GM21360 (cell line): ENCODE results near the gene GYS1.

Experiments used
- ATAC-seq: cut with Tn5 transposase; IDR thresholded peaks from one replicate; pipeline ENCODE4 v1.9.1; 2021; ENCODE audit warnings: mild to moderate bottlenecking, moderate library complexity; ENCODE audit not compliant: unreplicated experiment

GYS1 gene

DNA sequence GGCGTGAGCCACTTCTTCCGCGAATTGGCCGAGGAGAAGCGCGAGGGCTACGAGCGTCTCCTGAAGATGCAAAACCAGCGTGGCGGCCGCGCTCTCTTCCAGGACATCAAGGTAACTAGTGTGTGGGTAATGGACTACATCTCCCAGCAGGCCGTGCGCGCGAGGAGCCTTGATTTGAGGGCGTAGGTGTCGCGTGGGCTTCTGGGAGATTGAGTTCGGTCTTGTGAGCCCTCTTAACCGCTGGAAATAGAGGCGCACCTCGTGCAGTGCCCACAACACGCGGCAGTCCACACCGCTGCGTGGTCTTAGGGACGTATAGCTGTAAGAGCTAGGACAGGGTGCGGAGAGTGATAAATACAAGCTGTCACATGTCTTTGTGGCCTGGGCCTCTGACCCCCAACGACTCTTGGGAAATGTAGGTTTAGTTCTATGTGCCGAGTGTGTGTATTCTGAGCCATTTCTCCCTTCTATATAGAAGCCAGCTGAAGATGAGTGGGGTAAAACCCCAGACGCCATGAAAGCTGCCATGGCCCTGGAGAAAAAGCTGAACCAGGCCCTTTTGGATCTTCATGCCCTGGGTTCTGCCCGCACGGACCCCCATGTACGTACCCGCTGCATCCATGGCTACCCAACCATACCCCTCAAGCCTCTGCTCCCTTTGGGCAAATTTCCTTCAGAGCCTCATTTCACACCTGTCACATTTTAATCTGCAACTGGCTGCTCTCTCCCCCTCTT lies 27.1 kb downstream of the GYS1 start:
- ATAC-seq, result peak; percentile 9

DNA sequence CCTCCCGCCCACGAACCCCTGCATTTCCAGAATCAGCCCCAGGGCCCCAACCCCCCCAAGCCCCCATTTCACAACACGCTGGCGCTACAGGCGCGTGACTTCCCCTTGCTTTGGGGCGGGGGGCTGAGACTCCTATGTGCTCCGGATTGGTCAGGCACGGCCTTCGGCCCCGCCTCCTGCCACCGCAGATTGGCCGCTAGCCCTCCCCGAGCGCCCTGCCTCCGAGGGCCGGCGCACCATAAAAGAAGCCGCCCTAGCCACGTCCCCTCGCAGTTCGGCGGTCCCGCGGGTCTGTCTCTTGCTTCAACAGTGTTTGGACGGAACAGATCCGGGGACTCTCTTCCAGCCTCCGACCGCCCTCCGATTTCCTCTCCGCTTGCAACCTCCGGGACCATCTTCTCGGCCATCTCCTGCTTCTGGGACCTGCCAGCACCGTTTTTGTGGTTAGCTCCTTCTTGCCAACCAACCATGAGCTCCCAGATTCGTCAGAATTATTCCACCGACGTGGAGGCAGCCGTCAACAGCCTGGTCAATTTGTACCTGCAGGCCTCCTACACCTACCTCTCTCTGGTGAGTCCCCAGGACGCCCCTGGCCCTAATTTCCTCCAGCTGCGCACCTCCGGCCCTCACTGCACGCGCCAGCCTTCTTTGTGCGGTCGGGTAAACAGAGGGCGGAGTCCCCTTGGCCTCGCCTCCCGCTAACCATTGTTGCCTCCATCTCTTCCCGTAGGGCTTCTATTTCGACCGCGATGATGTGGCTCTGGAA lies 27.9 kb downstream of the GYS1 start, which contains the start of gene FTL:
Gene FTL (plus strand): TSS at position 270 of the 766 bp plus-strand sequence. CDS start 199 bp downstream, at position 469.
- ATAC-seq, result peak; percentile 48

- no peak for ATAC-seq
These were observed 28.7 kb downstream of the GYS1 start for GRCh38 chr19:48964205-48965039.

DNA sequence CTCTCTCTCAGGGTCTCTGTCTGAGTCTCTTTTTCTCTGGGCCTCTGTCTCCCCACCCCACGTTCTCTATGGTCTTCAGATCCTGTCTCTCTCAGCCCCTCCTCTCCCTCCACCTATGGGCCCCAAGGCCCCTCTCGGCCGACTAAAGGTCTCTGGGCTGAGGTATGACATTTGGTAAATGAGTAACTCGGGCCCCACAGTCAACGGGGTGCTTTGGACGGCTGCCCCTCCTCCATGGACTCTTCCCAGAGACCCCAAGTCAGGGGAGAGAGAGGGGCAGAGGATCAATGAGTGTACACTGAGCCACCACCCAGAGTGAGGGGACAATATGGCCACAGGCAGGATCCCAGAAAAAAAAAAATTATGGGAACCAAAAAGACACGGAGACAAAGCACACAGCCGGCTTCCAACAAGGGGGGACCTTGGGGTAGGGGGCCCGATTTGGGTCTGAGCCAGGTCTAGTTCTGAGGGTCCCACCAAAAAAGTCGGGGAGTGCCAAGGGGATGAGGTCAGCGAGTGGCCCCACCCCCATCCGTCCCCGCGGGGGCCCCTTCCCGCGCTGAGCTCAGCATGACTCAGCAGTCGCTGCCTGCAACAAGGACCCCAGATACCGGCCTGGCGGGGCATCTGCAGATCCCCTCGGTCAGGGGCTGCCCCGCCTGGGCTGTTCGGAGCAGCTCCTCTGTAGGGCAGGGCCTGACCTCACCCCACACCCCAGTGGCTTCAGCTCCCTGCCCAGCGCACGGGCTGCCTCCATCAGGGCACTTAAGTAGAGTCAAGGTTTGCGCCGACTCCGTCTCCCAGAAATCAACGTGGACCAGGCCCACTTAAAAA lies 29.5 kb downstream of the GYS1 start:
- ATAC-seq, result no peak

- ATAC-seq, result no peak
These were observed 30.3 kb downstream of the GYS1 start for GRCh38 chr19:48962849-48963165.

- ATAC-seq, result peak; percentile 26
These were observed 30.9 kb downstream of the GYS1 start for GRCh38 chr19:48962029-48962848.

DNA sequence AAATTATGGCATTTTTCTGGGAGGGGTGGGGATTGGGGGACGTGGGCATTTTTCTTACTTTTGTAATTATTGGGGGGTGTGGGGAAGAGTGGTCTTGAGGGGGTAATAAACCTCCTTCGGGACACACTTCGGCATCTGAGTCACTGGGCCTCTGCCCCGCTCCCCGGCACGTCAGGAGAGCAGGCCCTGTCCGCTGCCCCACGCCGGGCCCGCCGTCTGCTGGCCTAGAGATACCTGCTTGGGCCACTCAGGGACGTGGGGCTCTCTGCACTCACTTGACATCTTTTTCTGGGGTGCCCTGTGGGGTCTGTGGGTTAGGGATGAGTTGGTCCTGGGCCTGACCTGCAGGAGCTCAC lies 31.5 kb downstream of the GYS1 start:
- no peak for ATAC-seq

GRCh38 chr19:48961051-48961649 lies 32.0 kb downstream of the GYS1 start:
- ATAC-seq, result no peak

GRCh38 chr19:48959341-48960239 lies 33.5 kb downstream of the GYS1 start:
- no peak for ATAC-seq

DNA sequence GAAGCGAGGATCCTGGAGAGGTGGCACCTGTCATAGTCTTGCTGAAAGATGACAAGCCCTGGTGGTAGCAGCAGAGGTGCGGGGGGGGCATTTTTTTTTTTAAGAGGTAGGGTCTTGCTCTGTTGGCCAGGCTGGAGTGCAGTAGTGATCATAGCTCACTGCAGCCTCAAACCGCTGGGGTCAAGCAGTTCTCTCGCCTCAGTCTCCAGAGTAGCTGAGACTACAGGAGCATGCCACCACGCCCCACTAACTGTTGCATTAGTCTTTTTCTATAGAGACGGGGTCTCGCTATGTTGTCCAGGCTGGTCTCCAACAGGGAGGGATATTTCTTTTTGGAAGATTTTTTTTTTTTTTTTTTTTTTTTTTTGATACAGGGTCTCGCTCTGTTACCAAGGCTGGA lies 35.1 kb downstream of the GYS1 start:
- no peak for ATAC-seq

DNA sequence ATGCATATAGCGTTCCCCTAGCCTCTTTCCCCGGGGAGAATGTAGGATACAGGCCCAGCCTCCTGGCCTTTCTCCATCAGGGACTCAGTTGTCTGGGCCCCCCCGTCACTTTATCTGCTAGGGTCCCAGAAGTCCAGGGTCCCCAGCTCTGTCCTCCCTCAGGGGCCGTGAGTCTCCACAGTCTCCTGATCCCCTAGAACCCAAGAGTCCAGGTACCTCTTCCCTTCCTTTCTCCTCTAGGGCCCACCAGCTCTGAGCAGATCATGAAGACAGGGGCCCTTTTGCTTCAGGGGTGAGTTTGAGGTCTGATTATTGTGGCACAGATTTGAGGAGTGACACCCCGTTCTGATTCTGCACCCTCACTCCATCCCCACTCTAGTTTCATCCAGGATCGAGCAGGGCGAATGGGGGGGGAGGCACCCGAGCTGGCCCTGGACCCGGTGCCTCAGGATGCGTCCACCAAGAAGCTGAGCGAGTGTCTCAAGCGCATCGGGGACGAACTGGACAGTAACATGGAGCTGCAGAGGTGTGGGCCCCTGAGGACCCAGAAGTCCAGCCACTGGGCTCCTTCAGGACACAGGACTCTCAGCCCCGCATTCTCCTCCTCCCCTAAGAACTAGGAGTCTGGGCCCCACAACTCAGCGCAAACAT lies 37.7 kb downstream of the GYS1 start:
- no peak for ATAC-seq

DNA sequence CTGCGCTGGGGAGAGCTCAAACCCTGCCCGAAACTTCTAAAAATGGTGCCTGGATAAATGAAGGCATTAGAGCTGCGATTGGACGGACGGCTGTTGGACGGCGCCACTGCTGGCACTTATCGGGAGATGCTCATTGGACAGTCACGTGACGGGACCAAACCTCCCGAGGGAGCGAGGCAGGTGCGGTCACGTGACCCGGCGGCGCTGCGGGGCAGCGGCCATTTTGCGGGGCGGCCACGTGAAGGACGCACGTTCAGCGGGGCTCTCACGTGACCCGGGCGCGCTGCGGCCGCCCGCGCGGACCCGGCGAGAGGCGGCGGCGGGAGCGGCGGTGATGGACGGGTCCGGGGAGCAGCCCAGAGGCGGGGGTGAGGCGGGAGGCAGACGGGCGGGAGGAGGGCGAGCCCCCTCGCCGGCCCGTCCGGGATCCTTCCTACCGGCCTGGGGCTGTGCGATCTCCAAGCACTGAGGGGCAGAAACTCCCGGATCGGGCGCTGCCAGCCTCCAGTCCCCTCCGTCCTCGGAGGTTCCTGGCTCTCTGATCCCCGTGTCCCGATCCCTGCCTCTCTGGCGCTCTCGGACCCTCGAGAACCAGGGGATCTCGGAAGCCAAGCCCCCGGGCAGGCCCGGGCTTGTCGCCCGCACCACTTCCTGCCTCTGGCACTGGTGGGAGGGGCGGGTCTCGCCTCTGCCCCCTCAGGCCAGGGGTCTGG lies 38.4 kb downstream of the GYS1 start, which contains the start of gene BAX:
Gene BAX (plus strand): TSS at position 281 of the 713 bp plus-strand sequence. CDS start 54 bp downstream, at position 335.
- peak; percentile 86 for ATAC-seq

GRCh38 chr19:48953990-48954594 lies 39.0 kb downstream of the GYS1 start:
- ATAC-seq, result no peak

DNA sequence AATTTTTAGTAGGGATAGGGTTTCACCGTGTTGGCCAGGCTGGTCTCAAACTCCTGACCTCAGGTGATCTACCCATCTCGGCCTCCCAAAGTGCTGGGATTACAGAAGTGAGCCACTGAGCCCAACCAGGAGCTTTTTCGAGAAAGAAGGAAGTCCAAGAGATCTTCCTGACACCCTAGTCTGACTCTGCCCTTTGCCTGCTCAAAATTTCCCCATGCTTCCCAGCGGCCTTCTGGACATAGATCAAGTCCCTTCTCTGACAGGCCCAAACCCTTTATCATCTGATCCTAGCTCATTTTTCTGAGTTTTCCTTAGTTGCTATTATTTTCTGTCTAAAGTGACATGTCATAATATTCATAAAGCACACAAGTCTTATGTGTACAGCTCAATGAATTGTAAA lies 40.0 kb downstream of the GYS1 start:
- ATAC-seq, result no peak

GRCh38 chr19:48950830-48951519 lies 42.1 kb downstream of the GYS1 start:
- no peak for ATAC-seq

DNA sequence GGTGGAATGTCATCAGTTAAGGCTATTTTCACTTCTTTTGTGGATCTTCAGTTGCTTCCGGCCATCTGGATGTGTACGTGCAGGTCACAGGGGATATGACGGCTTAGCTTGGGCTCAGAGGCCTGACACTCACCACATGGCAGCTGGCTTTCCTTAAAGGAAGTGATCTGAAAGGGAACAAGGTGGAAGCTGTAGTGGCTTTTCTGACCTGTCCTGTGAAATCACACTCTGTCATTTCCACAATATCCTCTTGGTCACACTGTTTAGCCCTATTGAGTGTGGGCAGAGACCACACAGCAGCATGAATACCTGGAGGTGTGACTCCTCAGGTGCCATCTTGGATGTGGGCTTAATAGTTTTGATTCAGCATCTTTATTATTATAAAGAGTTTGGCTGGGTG lies 43.0 kb downstream of the GYS1 start:
- ATAC-seq, result no peak
